Hepatocyte (in vitro differentiated cells): ENCODE data around the gene TRIM31. TPM values are rescaled to one million over a fixed set of nuclear protein-coding genes. Genes with fewer than 3 reads are reported as not detected.
A peak's percentile ranks its signal among the peaks of the same experiment; 100 is the strongest.

Experiments used
- DNase-seq: peaks from one replicate; pipeline ENCODE4 v3.0.0-alpha.2; 2016; ENCODE audit warnings: low spot score
- H2AFZ ChIP-seq: fragments of 200-600 bp; sonication (generic); 2 replicates; pipeline ENCODE4 v1.6.0; 2016; ENCODE audit warnings: antibody characterized with exemption, mild to moderate bottlenecking
- H3K27ac ChIP-seq: fragments of 200-600 bp; sonication (generic); 2 replicates; pipeline ENCODE4 v1.5.1; 2016; ENCODE audit warnings: mild to moderate bottlenecking
- H3K27me3 ChIP-seq: fragments of 200-600 bp; sonication (generic); 2 replicates; pipeline ENCODE4 v1.6.1; 2016
- H3K36me3 ChIP-seq: fragments of 200-600 bp; sonication (generic); replicated peaks from 2 replicates; pipeline ENCODE4 v1.5.1; 2016; ENCODE audit warnings: low read depth; ENCODE audit not compliant: insufficient read depth
- H3K4me1 ChIP-seq: fragments of 200-600 bp; sonication (generic); 2 replicates; pipeline ENCODE4 v1.5.1; 2016; ENCODE audit warnings: mild to moderate bottlenecking, moderate library complexity; ENCODE audit not compliant: insufficient read depth
- H3K4me2 ChIP-seq: fragments of 200-600 bp; sonication (generic); 2 replicates; pipeline ENCODE4 v1.6.0; 2016
- H3K4me3 ChIP-seq: fragments of 200-600 bp; sonication (generic); 2 replicates; pipeline ENCODE4 v1.5.1; 2016; ENCODE audit warnings: mild to moderate bottlenecking
- H3K79me2 ChIP-seq: fragments of 200-600 bp; sonication (generic); 2 replicates; pipeline ENCODE4 v1.6.0; 2017; ENCODE audit warnings: mild to moderate bottlenecking
- H3K9me2 ChIP-seq: fragments of 200-600 bp; sonication (generic); replicated peaks from 2 replicates; pipeline ENCODE4 v1.6.0; 2017; ENCODE audit warnings: mild to moderate bottlenecking; ENCODE audit not compliant: insufficient read depth
- H3K9me3 ChIP-seq: fragments of 200-600 bp; sonication (generic); 2 replicates; pipeline ENCODE4 v1.5.1; 2016; ENCODE audit warnings: low read depth, mild to moderate bottlenecking
- H4K20me1 ChIP-seq: fragments of 200-600 bp; sonication (generic); 2 replicates; pipeline ENCODE4 v1.6.0; 2016; ENCODE audit warnings: mild to moderate bottlenecking; ENCODE audit not compliant: insufficient read depth, poor library complexity, severe bottlenecking
- CTCF ChIP-seq: fragments of 200-600 bp; sonication (generic); IDR thresholded peaks from 2 replicates; pipeline ENCODE4 v1.5.1; 2016; ENCODE audit warnings: antibody characterized with exemption, mild to moderate bottlenecking; ENCODE audit not compliant: poor library complexity
- EZH2 ChIP-seq: fragments of 200-600 bp; sonication (generic); IDR thresholded peaks from 2 replicates; pipeline ENCODE4 v1.6.1; 2016; ENCODE audit warnings: antibody characterized with exemption, mild to moderate bottlenecking, borderline replicate concordance
- EZH2phosphoT487 ChIP-seq: fragments of 200-600 bp; sonication (generic); IDR thresholded peaks from one replicate; pipeline ENCODE4 v1.6.1; 2018; ENCODE audit warnings: antibody characterized with exemption, mild to moderate bottlenecking, low read depth, moderate library complexity; ENCODE audit not compliant: unreplicated experiment, severe bottlenecking
- WGBS: methylation state at CpG from one replicate; pipeline ENCODE4 v1.1.6; 2016; ENCODE audit warnings: low lambda C conversion rate; ENCODE audit errors: missing lambda C conversion rate; 5-methylcytosine and 5-hydroxymethylcytosine counted together
- polyA plus RNA-seq: library from polyadenylated mRNA; unstranded; fragments of >200 nt; fragmentation: Nextera tagmentation; extraction: Ambion mirVana; gene quantifications from 2 replicates; pipeline ENCODE4 v1.2.1, GENCODE V29; 2016
- total RNA-seq: library from RNA; depleted of rRNA; stranded (reverse); fragments of >200 nt; gene quantifications from 2 replicates; pipeline ENCODE4 v1.2.3, GENCODE V29; 2014

Gene TRIM31
- total and polyA plus RNA-seq, 2 experiments from 2014 or later: 5.0 to 6.3 TPM

GRCh38 chr6:30067460-30068139, 45.3 kb downstream of the TRIM31 start:
- WGBS: 14% methylated on average over 8 of the region's 8 CpGs

GRCh38 chr6:30066577-30067459, 46.1 kb downstream of the TRIM31 start, which contains the start of gene PPP1R11:
Gene PPP1R11 (plus strand): TSS chr6:30067198. CDS start chr6:30067411, 213 bp downstream.
- H3K4me2 ChIP-seq: peak within 1 kb of the TSS; percentile 86
- peaks cover 19% of the 10 kb centered on the region for H3K4me1 ChIP-seq

More at GRCh38 chr6:30067460-30068139, 45.3 kb downstream of the TRIM31 start:
- H3K4me2 ChIP-seq: peak overlapping the region; percentile 86
- peak; percentile 87 for DNase-seq
- H3K4me1 ChIP-seq: peaks cover 14% of the 10 kb centered on the region
- peaks cover 31% of the 10 kb centered on the region for H3K27me3 ChIP-seq
- H3K27ac ChIP-seq: peak overlapping the region; percentile 85
- H3K79me2 ChIP-seq: peaks cover 36% of the 10 kb centered on the region
- peak overlapping the region; percentile 42 for H3K4me3 ChIP-seq
- no peaks in the 10 kb centered on the region for H4K20me1 ChIP-seq
- TF ChIP-seq CTCF: no peak
- no peak for TF ChIP-seq EZH2
- TF ChIP-seq EZH2phosphoT487: no peak
- H3K9me3 ChIP-seq: no peaks in the 10 kb centered on the region
- peak overlapping the region; percentile 30 for H2AFZ ChIP-seq
- no peaks in the 10 kb centered on the region for H3K36me3 ChIP-seq
- H3K9me2 ChIP-seq: no peaks in the 10 kb centered on the region

GRCh38 chr6:30066082-30066481, 46.8 kb downstream of the TRIM31 start:
- 37% methylated on average over 4 of the region's 4 CpGs for WGBS
- H3K36me3 ChIP-seq: no peaks in the 10 kb centered on the region
- peak overlapping the region; percentile 76 for H3K4me2 ChIP-seq
- H3K27ac ChIP-seq: peak overlapping the region; percentile 89
- H2AFZ ChIP-seq: peak overlapping the region; percentile 64
- no peaks in the 10 kb centered on the region for H4K20me1 ChIP-seq
- H3K79me2 ChIP-seq: peaks cover 41% of the 10 kb centered on the region
- peaks cover 16% of the 10 kb centered on the region for H3K27me3 ChIP-seq
- H3K4me3 ChIP-seq: peak overlapping the region; percentile 27
- no peaks in the 10 kb centered on the region for H3K9me3 ChIP-seq
- no peaks in the 10 kb centered on the region for H3K9me2 ChIP-seq
- DNase-seq: no peak
- H3K4me1 ChIP-seq: peaks cover 15% of the 10 kb centered on the region
- TF ChIP-seq EZH2 (no peak), EZH2phosphoT487 (no peak), CTCF (no peak)

More at GRCh38 chr6:30066577-30067459, 46.1 kb downstream of the TRIM31 start, which contains the start of gene PPP1R11:
- H3K27ac ChIP-seq: peak within 1 kb of the TSS; percentile 89
- H3K79me2 ChIP-seq: peaks cover 41% of the 10 kb centered on the region
- no peaks in the 10 kb centered on the region for H3K36me3 ChIP-seq
- H3K27me3 ChIP-seq: peaks cover 23% of the 10 kb centered on the region
- peak within 1 kb of the TSS; percentile 64 for H2AFZ ChIP-seq
- WGBS: 2% methylated on average over 46 of the region's 46 CpGs
- peak within 1 kb of the TSS; percentile 42 for H3K4me3 ChIP-seq
- peak; percentile 99 for DNase-seq
- H3K9me2 ChIP-seq: no peaks in the 10 kb centered on the region
- H4K20me1 ChIP-seq: no peaks in the 10 kb centered on the region
- TF ChIP-seq EZH2phosphoT487: no peak
- TF ChIP-seq EZH2: no peak
- TF ChIP-seq CTCF: no peak
- no peaks in the 10 kb centered on the region for H3K9me3 ChIP-seq
